ENCODE results near the gene NCOA7.

The NCOA7 gene

GRCh38 chr6:125790358-125791150 is at the start of gene NCOA7:
Gene NCOA7, plus strand, starts transcription at chr6:125790960. Its CDS starts 24,395 bp downstream, at chr6:125815355.
- peak; percentile 61 for DNase-seq (ENCODE audit: low read depth)

GRCh38 chr6:125741336-125741735 is 49.4 kb upstream of the NCOA7 start:
- no peak for DNase-seq (ENCODE audit: low read depth)

DNA sequence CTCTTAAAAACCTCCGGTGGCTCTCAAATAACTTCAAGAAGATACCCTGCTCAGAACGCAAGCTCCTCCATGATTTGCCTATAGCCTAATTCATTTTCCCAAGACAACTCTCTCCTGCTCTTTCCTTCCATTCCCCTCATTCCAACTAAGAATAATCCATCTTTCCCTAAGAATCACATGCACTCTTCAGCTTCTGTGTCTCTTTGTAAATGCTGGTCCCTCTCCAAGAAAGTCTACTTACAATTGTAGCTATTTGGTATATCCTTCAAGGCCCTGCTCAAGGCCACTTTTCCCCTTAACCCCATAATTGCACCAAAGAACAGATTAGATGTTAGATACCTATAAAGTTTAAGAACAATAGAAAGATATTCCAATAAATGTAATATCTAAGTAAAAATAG is 48.7 kb upstream of the NCOA7 start:
- DNase-seq (ENCODE audit: low read depth) = no peak

GRCh38 chr6:125742464-125743120 is 48.2 kb upstream of the NCOA7 start:
- no peak for DNase-seq (ENCODE audit: low read depth)

DNA sequence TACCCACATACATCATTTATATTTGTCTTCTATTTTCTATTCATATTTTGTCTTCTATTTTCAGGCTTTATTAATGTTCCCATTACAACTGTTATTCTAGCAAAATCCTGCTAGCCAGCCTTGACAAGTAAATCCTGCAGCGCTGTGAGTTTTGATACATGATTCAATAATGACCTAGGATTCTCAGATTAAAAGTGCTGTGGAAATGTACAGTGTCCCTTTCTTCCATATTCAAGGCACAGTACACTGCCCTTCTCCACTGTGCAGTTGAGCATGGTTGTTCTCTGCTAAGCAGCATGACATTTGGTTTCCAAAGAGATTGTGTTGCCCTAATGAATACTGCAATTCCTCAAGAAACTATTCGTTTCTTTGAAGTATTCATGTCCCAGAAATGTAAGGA is 47.2 kb upstream of the NCOA7 start:
- no peak for DNase-seq (ENCODE audit: low read depth)

DNA sequence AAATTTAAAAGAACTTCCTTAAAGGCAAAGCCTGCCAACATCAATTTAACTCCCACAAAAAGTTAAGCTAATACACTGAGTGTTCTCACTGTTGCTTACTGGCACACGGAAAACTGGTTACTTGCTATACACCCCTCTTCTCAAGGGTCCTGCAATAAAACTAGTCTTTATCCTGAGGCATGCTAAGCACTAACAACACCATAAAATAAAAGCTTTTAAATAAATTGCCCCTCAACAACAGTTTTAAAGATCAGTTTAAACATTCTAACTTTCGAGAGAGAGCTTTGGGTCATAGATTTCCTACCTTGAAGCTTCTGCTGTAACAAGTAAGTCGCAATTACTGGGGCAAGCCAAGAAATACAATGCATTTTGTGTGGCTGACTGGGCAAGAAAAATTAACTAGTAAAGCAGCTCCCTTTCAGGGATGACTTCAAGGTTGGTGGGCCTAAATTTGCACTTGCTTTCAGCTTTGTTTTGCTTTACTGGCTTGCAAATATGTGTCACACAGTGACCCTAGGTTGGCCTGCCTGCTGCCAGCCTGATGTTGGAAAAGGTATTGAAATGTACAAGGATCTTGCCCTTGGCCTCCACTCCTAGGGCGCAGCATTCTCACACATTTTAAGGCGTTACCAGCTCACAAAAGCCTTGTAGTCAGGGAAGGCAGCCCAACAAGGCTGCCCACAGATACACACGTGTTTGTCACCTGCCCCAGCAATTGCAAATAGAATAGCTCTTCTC is 45.3 kb upstream of the NCOA7 start:
- no peak for DNase-seq (ENCODE audit: low read depth)

- DNase-seq (ENCODE audit: low read depth) = no peak
These were observed 44.7 kb upstream of the NCOA7 start for GRCh38 chr6:125746019-125746414.

DNA sequence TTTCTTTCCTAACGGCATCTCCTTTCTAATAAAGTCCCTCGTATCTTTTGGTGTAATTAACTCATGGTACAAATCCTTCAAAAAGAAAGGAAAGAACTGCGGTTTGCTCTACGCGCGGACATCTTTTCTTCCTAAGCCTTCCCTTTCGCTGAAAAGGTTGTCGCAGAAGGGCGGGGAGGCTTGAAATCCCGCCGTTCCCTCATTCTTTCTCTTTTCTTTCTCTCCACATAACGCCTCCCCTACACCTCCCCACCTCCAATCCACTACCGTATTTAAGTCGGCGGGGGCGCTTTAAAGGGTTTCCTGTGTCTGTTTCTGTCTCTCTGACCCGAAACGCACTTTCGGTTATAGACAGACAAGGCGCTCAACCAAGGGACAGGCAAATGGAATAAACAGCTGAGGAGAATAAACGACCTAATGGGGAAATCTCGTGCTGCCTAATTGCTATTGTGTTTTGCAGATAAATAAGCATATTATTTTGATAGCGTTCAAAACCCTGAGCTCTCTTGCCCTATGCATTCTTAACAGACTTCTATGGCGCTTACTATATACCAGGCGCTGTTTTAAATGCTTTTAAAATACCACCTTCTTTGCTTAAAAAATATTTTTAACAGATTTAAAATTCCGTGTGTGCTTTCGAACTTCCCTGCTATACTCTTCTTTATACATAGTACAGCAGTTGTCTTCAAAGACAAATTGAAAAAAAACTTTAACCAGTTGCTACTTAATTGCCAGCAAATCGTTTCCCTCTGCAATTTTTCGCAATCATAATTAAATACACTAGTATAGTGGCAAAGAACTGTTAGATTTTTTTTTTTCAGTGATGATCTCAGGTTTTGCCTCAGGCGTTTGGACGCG is 43.8 kb upstream of the NCOA7 start:
- DNase-seq (ENCODE audit: low read depth) = peak; percentile 51

GRCh38 chr6:125747589-125748405 is 43.0 kb upstream of the NCOA7 start:
- no peak for DNase-seq (ENCODE audit: low read depth)

- no peak for DNase-seq (ENCODE audit: low read depth)
These were observed 42.2 kb upstream of the NCOA7 start for GRCh38 chr6:125748406-125749172.

DNA sequence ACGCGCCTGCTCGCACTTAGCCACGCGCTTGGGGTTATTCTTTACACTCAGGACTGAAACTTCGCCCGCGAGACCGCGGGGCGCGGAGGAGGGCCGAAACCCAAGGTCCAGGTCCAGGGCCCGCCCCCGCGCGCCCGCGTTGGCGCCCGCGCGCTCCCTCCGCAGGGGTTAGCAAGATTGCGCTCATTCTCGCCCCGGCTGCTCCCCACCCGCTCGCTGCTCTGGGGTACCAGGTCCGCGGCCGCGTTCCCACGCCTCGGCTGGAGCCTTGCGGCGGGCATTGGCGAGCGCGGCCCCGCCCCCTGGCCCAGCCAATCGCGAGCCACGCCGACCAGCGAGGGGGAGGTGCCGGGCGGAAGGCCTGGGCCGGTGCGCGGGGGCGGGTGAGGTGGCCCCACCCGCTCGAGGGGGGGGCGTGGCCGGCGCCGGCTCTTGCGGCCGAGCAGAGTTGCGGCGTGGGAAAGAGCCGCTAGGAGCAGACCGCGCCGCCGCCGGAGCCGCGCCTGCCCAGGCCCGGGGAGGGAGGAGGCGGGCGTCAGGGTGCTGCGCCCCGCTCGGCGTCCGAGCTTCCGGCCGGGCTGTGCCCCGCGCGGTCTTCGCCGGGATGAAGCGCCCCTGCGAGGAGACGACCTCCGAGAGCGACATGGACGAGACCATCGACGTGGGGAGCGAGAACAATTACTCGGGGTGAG is 41.4 kb upstream of the NCOA7 start, which contains the start of gene HEY2:
Gene HEY2 (plus strand): TSS at position 460 of the 692 bp plus-strand sequence. CDS start 145 bp downstream, at position 605.
- DNase-seq (ENCODE audit: low read depth) = peak; percentile 64

DNA sequence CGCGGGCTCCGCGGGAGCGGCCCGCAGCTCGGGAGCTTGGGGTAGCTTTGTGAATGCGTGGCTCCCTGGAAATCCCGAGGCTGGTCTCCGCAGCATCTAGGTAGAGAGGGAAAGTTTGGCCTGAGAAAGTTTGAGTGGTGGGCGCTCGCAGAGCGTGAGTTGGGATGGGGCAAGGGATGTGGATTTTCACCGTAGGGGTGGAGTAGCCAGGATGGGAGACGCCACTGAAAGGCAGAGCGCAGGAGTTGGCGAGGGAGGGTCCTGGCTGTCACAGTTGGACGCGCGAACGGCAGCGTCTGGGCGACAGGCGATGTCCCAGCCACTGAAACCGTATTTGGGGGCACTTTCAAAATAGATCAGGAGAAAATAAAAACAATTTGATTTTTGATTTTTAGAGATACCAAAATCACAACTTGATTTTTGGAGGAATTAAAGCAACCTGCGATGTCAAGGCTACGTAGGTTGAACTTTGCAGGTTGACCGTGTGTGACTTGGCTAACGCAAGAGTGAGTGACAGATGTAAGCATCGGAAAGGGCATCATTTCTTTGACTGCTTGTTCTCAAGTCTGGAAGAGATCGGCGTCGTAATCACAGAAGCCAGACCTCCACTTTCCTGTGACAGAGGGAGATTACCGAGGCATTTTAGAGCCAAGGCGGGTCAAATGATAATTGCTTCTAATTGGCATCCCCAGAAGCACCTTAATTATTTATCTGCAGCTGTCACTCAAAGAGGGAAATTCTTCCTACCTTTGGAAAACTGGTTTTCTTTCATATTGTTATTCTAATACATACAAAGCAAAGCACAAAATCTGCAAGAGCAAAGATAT is 40.7 kb upstream of the NCOA7 start:
- no peak for DNase-seq (ENCODE audit: low read depth)

DNA sequence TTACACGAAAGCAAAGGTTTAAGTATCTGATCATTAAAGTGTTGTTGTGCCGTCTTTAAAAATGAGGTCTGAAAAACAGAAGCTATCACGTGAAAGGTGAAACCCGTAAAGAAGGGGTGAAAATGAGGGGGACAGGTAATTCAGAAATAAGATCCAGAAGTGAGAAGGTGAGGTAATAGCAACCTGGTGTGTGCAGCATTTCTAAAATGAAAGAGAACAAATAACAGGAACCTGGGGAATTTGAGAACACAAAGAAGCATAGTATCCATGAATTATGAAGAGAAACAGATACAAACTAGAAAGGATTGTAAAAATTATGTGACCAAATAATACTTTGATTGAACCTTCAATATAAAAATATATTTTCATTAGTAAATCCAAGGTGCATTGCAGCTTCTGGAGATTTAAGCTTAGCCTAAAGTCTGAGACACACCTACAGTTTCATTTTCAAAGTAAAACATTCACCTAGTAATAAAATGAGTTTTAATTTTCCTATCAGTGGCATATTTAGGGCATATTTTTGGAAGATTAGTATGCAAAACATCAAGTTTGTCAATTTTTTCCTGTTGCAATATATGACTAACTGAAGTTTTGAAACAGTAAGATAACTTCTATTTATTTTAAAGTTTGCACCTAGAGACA is 39.9 kb upstream of the NCOA7 start:
- no peak for DNase-seq (ENCODE audit: low read depth)

DNA sequence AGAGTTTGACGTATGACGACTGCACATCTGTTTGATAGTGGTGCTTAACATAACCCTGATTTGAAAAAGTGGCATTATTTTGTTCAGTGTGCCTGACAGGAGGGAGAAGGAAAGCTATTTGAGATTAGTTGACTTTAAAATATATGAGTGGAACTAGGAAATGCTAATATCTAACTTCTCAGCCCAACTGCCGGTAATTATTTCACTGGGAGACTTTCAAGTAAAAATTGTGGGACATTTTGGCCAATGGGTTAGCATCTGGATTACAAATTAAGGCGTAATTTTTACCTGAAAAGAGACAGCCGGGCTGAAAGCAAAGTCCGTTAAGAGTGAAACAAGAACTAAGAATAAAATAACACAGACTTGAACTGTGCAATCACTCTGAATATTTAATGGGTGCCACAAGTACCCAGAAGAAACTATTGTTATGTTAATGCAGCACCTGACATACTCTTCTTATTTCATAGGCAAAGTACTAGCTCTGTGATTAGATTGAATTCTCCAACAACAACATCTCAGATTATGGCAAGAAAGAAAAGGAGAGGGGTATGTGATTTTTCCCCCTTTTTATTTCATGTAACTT is 39.3 kb upstream of the NCOA7 start:
- no peak for DNase-seq (ENCODE audit: low read depth)

- DNase-seq (ENCODE audit: low read depth) = no peak
These were observed 38.0 kb upstream of the NCOA7 start for GRCh38 chr6:125752773-125753172.

- no peak for DNase-seq (ENCODE audit: low read depth)
These were observed 37.4 kb upstream of the NCOA7 start for GRCh38 chr6:125753218-125753936.

DNA sequence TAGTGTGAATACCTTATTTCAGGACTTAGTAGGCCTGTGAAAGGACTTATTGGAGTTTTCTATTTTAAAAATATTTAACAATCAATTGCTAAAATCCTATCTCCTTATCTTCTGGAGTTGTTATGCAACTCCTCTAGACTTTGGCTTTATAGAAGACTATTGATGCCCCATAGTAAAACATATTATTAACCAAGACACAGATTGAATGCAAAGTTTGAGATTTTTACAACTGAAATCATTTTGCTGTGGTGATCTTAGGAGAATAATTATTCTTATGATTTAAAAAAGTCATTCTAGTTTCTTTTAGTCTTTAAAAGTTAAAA is 36.9 kb upstream of the NCOA7 start:
- DNase-seq (ENCODE audit: low read depth) = no peak

All from stimulated activated CD8-positive, alpha-beta memory T cell treated with anti-CD3 and anti-CD28 coated beads, Interleukin-12 subunit alpha, Interleukin-12 subunit beta, amount 100 ng/mL, for 1 hour (primary cell).